SU-DHL-6 (cell line): Measurements from ENCODE around the gene RPS6KC1.
"Not testable (repeated sequence)": the region's sequence is repeated elsewhere in the genome, so short reads cannot be mapped to it uniquely, and the experiment has no call there.

Source experiments
- H2AFZ ChIP-seq: fragments of 200-600 bp; sonication (generic); 2 replicates; pipeline ENCODE4 v1.6.1; 2014; ENCODE audit warnings: low read depth, mild to moderate bottlenecking, moderate library complexity, mixed read lengths, antibody characterized with exemption, low read length; ENCODE audit not compliant: severe bottlenecking
- H3F3A ChIP-seq: fragments of 200-600 bp; shearing (Covaris generic); 2 replicates; pipeline ENCODE4 v1.6.0; 2016; ENCODE audit warnings: antibody characterized with exemption, mild to moderate bottlenecking; ENCODE audit not compliant: insufficient read depth
- H3K27ac ChIP-seq: fragments of 200-600 bp; sonication (generic); 2 replicates; pipeline ENCODE4 v1.5.1; 2016; ENCODE audit warnings: low read depth, mild to moderate bottlenecking, low read length, moderate library complexity, mixed read lengths
- H3K27me3 ChIP-seq: fragments of 200-600 bp; sonication (generic), shearing (Covaris generic); 2 replicates; pipeline ENCODE4 v1.6.0; 2014; ENCODE audit warnings: mild to moderate bottlenecking, low read length
- H3K36me3 ChIP-seq: fragments of 200-600 bp; sonication (generic); 2 replicates; pipeline ENCODE4 v1.6.1; 2014; ENCODE audit warnings: mild to moderate bottlenecking, low read length, mixed read lengths
- H3K4me2 ChIP-seq: fragments of 300-600, 200-600 bp; shearing (Covaris generic), sonication (generic); 2 replicates; pipeline ENCODE4 v1.6.0; 2014; ENCODE audit warnings: low read length, low read depth, mild to moderate bottlenecking; ENCODE audit not compliant: poor library complexity, severe bottlenecking
- H3K4me3 ChIP-seq: fragments of 200-600 bp; sonication (generic); 2 replicates; pipeline ENCODE4 v1.5.1; 2014; ENCODE audit warnings: antibody characterized with exemption, low read length, mild to moderate bottlenecking, mixed read lengths; ENCODE audit not compliant: insufficient read depth, poor library complexity, severe bottlenecking
- H3K79me2 ChIP-seq: fragments of 200-600 bp; sonication (generic); 2 replicates; pipeline ENCODE4 v1.6.1; 2014; ENCODE audit warnings: mild to moderate bottlenecking, low read length, moderate library complexity; ENCODE audit not compliant: insufficient read depth
- H3K9ac ChIP-seq: fragments of 200-600 bp; sonication (generic); 2 replicates; pipeline ENCODE4 v1.7.0; 2014; ENCODE audit warnings: mild to moderate bottlenecking, low read length
- H3K9me2 ChIP-seq: fragments of 200-600 bp; sonication (generic); replicated peaks from 2 replicates; pipeline ENCODE4 v1.6.1; 2014; ENCODE audit warnings: low read length; ENCODE audit not compliant: insufficient read depth
- H3K9me3 ChIP-seq: fragments of 200-600 bp; sonication (generic); 2 replicates; pipeline ENCODE4 v1.6.1; 2014; ENCODE audit warnings: low read length, mixed read lengths; ENCODE audit not compliant: insufficient read depth
- H4K20me1 ChIP-seq: fragments of 200-600 bp; sonication (generic); 2 replicates; pipeline ENCODE4 v1.6.1; 2014; ENCODE audit warnings: low read depth, mild to moderate bottlenecking, antibody characterized with exemption, low read length, moderate library complexity, mixed read lengths
- EZH2phosphoT487 ChIP-seq: fragments of 200-600 bp; sonication (generic), shearing (Covaris generic); conservative IDR thresholded peaks from 2 replicates; pipeline ENCODE4 v1.6.1; 2018; ENCODE audit warnings: mild to moderate bottlenecking, antibody characterized with exemption, low read length, moderate library complexity, mixed read lengths
- TF ChIP-seq, protein P1 (sequence below): fragments of 200-600 bp; sonication (generic); IDR thresholded peaks from one replicate; pipeline ENCODE4 v1.5.1; 2017; ENCODE audit warnings: antibody characterized with exemption, mild to moderate bottlenecking, low read length, moderate library complexity; ENCODE audit not compliant: insufficient read depth, poor library complexity, severe bottlenecking

RPS6KC1 gene

DNA sequence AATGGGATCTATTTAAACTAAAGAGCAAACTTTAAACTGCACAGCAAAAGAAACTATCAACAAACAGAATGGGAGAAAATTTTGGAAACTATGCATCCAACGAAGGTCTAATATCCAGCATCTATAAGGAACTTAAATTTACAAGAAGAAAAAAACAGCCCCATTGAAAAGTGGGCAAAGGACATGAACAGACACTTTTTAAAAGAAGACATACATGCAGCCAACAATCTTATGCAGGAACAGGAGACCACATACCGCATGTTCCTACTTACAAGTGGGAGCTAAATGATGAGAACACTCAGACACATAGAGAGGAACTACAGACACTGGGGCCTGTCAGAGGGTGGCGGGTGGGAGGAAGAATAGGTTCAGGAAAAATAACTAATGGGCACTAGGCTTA lies 149.6 kb downstream of the RPS6KC1 start:
- no peak overlapping the region for H3K9ac ChIP-seq
- no peaks in the 10 kb centered on the region for H3K79me2 ChIP-seq
- TF ChIP-seq EZH2phosphoT487: no peak
- TF ChIP-seq, protein P1, sequence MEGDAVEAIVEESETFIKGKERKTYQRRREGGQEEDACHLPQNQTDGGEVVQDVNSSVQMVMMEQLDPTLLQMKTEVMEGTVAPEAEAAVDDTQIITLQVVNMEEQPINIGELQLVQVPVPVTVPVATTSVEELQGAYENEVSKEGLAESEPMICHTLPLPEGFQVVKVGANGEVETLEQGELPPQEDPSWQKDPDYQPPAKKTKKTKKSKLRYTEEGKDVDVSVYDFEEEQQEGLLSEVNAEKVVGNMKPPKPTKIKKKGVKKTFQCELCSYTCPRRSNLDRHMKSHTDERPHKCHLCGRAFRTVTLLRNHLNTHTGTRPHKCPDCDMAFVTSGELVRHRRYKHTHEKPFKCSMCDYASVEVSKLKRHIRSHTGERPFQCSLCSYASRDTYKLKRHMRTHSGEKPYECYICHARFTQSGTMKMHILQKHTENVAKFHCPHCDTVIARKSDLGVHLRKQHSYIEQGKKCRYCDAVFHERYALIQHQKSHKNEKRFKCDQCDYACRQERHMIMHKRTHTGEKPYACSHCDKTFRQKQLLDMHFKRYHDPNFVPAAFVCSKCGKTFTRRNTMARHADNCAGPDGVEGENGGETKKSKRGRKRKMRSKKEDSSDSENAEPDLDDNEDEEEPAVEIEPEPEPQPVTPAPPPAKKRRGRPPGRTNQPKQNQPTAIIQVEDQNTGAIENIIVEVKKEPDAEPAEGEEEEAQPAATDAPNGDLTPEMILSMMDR: no peak
- no peaks in the 10 kb centered on the region; the same call in 1 of the 2 replicates for H3K36me3 ChIP-seq
- H3K4me3 ChIP-seq: no peak overlapping the region
- H4K20me1 ChIP-seq: no peaks in the 10 kb centered on the region
- no peaks in the 10 kb centered on the region for H3F3A ChIP-seq
- H3K9me2 ChIP-seq: no peaks in the 10 kb centered on the region
- no peak overlapping the region for H3K27ac ChIP-seq
- H3K4me2 ChIP-seq: no peak overlapping the region
- H3K9me3 ChIP-seq: no peaks in the 10 kb centered on the region
- H3K27me3 ChIP-seq: no peaks in the 10 kb centered on the region
- H2AFZ ChIP-seq: no peak overlapping the region

DNA sequence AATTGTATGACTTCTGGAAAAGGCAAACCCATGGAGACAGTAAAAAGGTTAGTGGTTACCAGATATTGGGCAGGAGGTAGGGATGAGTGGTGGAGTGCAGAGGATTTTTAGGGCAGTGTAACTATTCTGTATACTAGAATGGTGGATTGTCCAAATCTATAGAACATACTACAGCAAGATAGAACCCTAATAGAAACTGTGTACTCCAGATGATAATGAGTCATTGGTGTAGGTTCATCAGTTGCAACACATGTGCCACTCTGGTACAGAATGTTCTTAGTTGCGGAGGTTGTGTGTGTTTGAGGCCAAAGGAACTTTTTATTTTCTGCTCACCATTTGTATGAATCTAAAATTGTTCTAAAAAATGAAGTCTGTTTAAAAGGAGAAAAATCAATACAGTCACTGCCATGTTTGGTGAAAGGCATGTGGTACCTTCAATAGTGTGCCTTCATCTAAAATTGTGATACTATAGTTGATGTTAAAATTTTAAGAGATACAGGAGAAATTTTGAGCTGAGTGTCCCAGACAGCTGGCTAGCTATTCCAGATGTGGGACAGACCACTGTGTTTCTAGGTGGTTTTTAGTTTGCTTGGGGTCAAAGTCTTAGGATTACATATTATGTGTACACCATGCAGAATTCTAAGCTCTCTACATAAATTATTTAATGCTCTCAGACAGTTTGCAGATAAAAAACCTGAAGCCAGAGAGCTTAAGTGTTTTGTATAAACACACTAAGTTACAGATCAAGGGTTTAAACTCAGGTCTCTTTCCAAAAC lies 150.5 kb downstream of the RPS6KC1 start:
- H3K4me3 ChIP-seq: no peak overlapping the region
- TF ChIP-seq, protein P1: no peak
- no peak for TF ChIP-seq EZH2phosphoT487

DNA sequence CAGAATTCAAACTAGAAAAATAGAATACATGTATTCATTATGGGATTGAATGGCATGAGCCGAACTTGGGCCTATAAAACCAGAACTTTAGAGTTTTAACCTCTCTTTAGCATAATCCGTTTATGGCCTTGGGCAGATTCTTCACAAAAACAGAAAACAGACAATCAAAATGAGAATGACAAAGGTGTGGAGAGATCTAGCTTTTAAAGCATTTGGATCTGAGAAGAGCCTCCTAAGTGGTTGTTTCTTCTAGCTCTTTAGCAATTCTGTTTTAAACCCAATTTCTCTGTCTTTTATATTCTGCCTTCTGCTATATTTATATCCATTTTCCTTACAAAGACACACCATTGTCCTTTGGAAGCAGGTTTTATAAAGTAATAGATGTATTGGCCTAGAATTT lies 160.2 kb downstream of the RPS6KC1 start:
- TF ChIP-seq, protein P1: no peak
- no peak for TF ChIP-seq EZH2phosphoT487
- Histone ChIP-seq H3K27me3 (no peaks in the 10 kb centered on the region), H3K79me2 (no peaks in the 10 kb centered on the region), H4K20me1 (no peaks in the 10 kb centered on the region), H3K27ac (no peak overlapping the region), H3K9me2 (no peaks in the 10 kb centered on the region), H3K9me3 (no peaks in the 10 kb centered on the region), H3K9ac (no peak overlapping the region), H3F3A (no peaks in the 10 kb centered on the region), H2AFZ (no peak overlapping the region), H3K4me2 (no peak overlapping the region), H3K4me3 (no peak overlapping the region), H3K36me3 (no peaks in the 10 kb centered on the region)

More for the DNA sequence above, 150.5 kb downstream of the RPS6KC1 start:
- Histone ChIP-seq H3F3A (no peaks in the 10 kb centered on the region), H3K27me3 (no peaks in the 10 kb centered on the region), H3K4me2 (no peak overlapping the region), H3K9me3 (no peaks in the 10 kb centered on the region), H3K9ac (no peak overlapping the region), H4K20me1 (no peaks in the 10 kb centered on the region), H2AFZ (no peak overlapping the region), H3K27ac (no peak overlapping the region), H3K36me3 (no peaks in the 10 kb centered on the region; the same call in 1 of the 2 replicates), H3K79me2 (no peaks in the 10 kb centered on the region), H3K9me2 (no peaks in the 10 kb centered on the region)

DNA sequence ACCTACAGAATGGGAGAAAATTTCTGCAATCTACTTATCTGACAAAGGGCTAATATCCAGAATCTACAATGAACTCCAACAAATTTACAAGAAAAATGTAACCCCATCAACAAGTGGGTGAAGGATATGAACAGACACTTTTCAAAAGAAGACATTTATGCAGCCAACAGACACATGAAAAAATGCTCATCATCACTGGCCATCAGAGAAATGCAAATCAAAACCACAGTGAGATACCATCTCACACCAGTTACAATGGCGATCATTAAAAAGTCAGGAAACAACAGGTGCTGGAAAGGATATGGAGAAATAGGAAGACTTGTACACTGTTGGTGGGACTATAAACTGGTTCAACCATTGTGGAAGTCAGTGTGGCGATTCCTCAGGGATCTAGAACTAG lies 168.0 kb downstream of the RPS6KC1 start:
- H4K20me1 ChIP-seq, H3K4me2 ChIP-seq, H3K4me3 ChIP-seq, H3K9me3 ChIP-seq, H3K27me3 ChIP-seq, H2AFZ ChIP-seq, H3K9ac ChIP-seq, H3K79me2 ChIP-seq, H3K9me2 ChIP-seq, H3F3A ChIP-seq, H3K27ac ChIP-seq, H3K36me3 ChIP-seq: not testable (repeated sequence)
